Measurements from ENCODE around the gene PILRA. TPM values are rescaled to one million over a fixed set of nuclear protein-coding genes. Genes with fewer than 3 reads are reported as not detected.

PILRA gene
- total and polyA plus RNA-seq, 2 of the 13 experiments (the other 11 are each of a cell fraction or from before 2014, with no cell fraction given), result 0.13 to 1.3 TPM

DNA sequence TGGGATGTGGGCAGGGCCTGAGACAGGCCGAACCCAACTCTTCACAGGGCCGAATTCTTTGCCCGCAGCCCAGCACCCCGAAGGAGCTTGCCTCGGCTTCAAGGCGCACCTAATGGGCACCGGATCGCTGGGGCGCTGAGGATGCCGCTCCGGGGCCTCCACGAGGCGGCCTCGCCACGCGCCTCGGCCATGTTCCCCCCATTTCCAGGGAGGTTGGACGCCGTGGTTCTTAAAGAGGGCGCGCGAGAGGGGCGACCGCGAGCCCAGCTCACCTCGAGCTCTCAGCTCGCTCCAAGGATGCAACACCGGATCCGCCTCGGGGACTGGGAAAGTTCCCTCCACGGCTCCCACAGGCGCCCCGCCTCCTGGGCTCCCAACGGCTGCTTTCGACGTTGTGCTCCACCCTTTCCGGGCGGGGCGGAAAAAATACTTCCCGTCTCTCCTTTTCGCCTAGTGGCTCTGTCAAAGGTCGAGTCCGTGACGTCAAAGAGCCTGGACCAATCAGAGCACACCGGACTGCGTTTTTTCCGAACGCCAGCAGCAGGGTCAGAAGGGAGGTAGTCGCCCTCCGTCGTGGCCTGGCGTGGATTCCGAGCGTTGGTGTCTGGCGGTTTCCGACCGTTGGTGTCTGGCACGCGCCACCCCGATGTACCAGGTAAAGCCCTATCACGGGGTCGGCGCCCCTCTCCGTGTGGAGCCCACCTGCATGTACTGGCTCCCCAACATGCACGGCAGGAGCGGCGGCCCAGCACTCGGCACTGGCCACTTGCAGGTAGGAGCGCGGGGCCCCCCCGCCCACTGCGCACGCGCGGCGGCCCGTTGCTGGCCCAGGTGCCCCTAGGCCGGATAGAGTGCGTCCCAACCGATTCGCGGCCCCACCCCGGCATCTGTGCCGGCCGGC lies 37.5 kb upstream of the PILRA start (continued):
- peak; percentile 73; the same call in 1 of the 2 replicates for TF ChIP-seq THAP8 (CRISPR knock-in tag; IDR thresholded peaks at IDR 0.05; ENCODE audit: borderline replicate concordance)
- TF ChIP-seq POGK (CRISPR knock-in tag; conservative IDR thresholded peaks at IDR 0.05), result peak; percentile 64
- TF ChIP-seq ZFX (CRISPR knock-in tag; IDR thresholded peaks at IDR 0.05; ENCODE audit: low read depth), result peak; percentile 98
- TF ChIP-seq PHF8 (CRISPR knock-in tag; IDR thresholded peaks at IDR 0.05), result peak; percentile 94
- TF ChIP-seq SPEN (CRISPR knock-in tag; IDR thresholded peaks at IDR 0.05; ENCODE audit: low read depth), result peak; percentile 75; the same call in 1 of the 2 replicates
- peak; percentile 86 for TF ChIP-seq ZBTB38 (CRISPR knock-in tag; IDR thresholded peaks at IDR 0.05)
- 0 out of 2 replicates have a peak, but pooled peaks have one; percentile 33 for TF ChIP-seq ZNF34 (CRISPR knock-in tag; IDR thresholded peaks at IDR 0.05; ENCODE audit: borderline replicate concordance)
- TF ChIP-seq AKAP8 (CRISPR knock-in tag; IDR thresholded peaks at IDR 0.05), result 0 out of 2 replicates have a peak, but pooled peaks have one; percentile 41
- TF ChIP-seq CTCF (CRISPR knock-in tag; IDR thresholded peaks at IDR 0.05), result 0 out of 2 replicates have a peak, but pooled peaks have one; percentile 12
- peak; percentile 30 for TF ChIP-seq PHF5A (CRISPR knock-in tag; IDR thresholded peaks at IDR 0.05; ENCODE audit: low read depth, unreplicated experiment)
- TF ChIP-seq ZNF350 (CRISPR knock-in tag; IDR thresholded peaks at IDR 0.05; ENCODE audit: borderline replicate concordance, low read depth), result peak; percentile 51; the same call in 1 of the 2 replicates
- 0 out of 2 replicates have a peak, but pooled peaks have one; percentile 52 for TF ChIP-seq ZBED4 (CRISPR knock-in tag; IDR thresholded peaks at IDR 0.05; ENCODE audit: borderline replicate concordance)
- peak; percentile 91 for TF ChIP-seq ZNF740 (CRISPR knock-in tag; IDR thresholded peaks at IDR 0.05)

Measured in HepG2 (cell line).